GM12892 (cell line): ENCODE measurements around the gene CHRNA1.

Experiments
- POLR2A ChIP-seq: IDR thresholded peaks from 2 replicates; pipeline ENCODE4 v1.6.1; 2011; ENCODE audit warnings: low read depth, low read length, control low read depth
- POLR2AphosphoS5 ChIP-seq: IDR thresholded peaks from 2 replicates; pipeline ENCODE4 v1.6.1; 2011; ENCODE audit warnings: low read depth, low read length, control low read depth
- TAF1 ChIP-seq: IDR thresholded peaks from 2 replicates; pipeline ENCODE4 v1.6.1; 2011; ENCODE audit warnings: low read depth, mild to moderate bottlenecking, control low read depth, low read length, borderline replicate concordance

- TF ChIP-seq POLR2A (no peak), POLR2AphosphoS5 (no peak), TAF1 (no peak)
These were observed 55.6 kb downstream of the CHRNA1 start for GRCh38 chr2:174708713-174709112.
